Natural killer cell treated with Interleukin-12 subunit alpha and Interleukin-12 subunit beta and Interleukin-15 and Interleukin-18, amount 100 ng/mL, for 72 hours (primary cell): ENCODE results near the gene CREB5. TPM values are rescaled to one million over a fixed set of nuclear protein-coding genes. Genes with fewer than 3 reads are reported as not detected.

Experiments used
- ATAC-seq, 2 donors: fragments of 150-1000 bp; cut with Tn5 transposase in 1 of 2; sonication (Bioruptor Pico), chemical (Tn5 transposase) in 1 of 2; 2 replicates each; pipeline ENCODE4 v1.10.0; 2021
- DNase-seq: peaks from one replicate; pipeline ENCODE4 v3.0.0; 2022; ENCODE audit warnings: low spot score
- H3K27ac Mint-ChIP-seq, 2 donors: 1 replicate in 1 of 2; 2 replicates in 1 of 2; pipeline ENCODE4 v1.8.0; 2022; ENCODE audit warnings: mixed read lengths in 2 of 2, mild to moderate bottlenecking in 1 of 2, moderate library complexity in 1 of 2
- H3K27me3 Mint-ChIP-seq, 2 donors: 1 replicate in 1 of 2; 2 replicates in 1 of 2; pipeline ENCODE4 v1.8.0; 2022; ENCODE audit warnings: mixed read lengths in 2 of 2
- H3K36me3 Mint-ChIP-seq: one replicate; pipeline ENCODE4 v1.8.0; 2022; ENCODE audit warnings: mixed read lengths
- H3K4me1 Mint-ChIP-seq, 2 donors: 1 replicate in 1 of 2; 2 replicates in 1 of 2; pipeline ENCODE4 v1.8.0; 2022; ENCODE audit warnings: low read depth in 2 of 2, mixed read lengths in 2 of 2, mild to moderate bottlenecking in 1 of 2
- H3K4me3 Mint-ChIP-seq: one replicate; pipeline ENCODE4 v1.8.0; 2022; ENCODE audit warnings: mixed read lengths
- H3K9me3 Mint-ChIP-seq: 2 replicates; pipeline ENCODE4 v1.8.0; 2022; ENCODE audit warnings: mixed read lengths
- total RNA-seq, 2 donors: library from RNA; stranded (reverse); gene quantifications; one replicate each; pipeline ENCODE4 v1.2.3, GENCODE V29; 2022

Gene CREB5
- total RNA-seq, 2 donors from 2014 or later, result 0.62 TPM; not detected in 1

DNA sequence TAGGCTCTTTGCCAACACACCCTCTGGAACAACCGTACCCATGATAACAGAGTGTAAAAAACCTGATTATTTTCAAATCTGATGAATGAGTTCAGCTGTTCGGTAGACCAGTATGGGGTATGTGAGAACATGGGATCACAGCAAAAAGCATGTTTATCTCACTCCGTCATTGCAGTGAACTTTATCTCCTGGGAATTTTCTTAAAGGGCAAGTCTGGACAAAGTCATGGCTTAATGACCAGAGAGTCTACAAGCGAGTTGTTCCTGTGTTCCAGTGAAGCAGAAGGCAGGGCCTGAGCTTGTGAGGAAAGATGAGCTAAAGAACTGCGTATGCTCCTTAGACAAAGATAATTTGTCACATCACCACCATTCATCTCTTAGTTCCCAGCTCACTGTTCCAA lies 326.1 kb downstream of the CREB5 start:
- Mint-ChIP-seq H3K27ac (no peak overlapping the region), H3K9me3 (no peaks in the 10 kb centered on the region), H3K4me1 (no peaks in the 10 kb centered on the region), H3K36me3 (no peaks in the 10 kb centered on the region), H3K27me3 (peaks cover 10 to 16% of the 10 kb centered on the region in 2 donors), H3K4me3 (no peak overlapping the region)
- DNase-seq, result no peak
- no peak for ATAC-seq

DNA sequence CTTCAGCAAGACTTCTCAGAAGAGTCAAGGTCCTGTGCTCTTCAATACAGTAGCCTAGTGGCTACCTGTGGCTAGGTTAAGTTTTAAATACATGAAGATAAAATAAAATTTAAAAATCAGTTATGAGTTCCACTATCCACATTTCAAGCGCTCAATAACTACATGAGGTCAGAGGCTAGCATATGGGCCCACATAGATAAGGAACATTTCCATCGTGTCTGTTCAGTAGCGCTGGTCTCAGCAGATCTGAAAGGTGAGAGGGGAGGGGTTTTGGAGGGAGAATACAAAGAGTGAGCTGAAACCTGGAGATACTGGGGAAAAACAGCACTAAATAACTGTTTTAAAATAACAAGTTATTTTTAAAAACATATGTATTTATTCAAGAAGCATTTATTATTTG lies 326.8 kb downstream of the CREB5 start:
- Mint-ChIP-seq H3K36me3 (no peaks in the 10 kb centered on the region), H3K27ac (no peak overlapping the region), H3K4me3 (no peak overlapping the region), H3K4me1 (no peaks in the 10 kb centered on the region), H3K9me3 (no peaks in the 10 kb centered on the region), H3K27me3 (peaks cover 7 to 16% of the 10 kb centered on the region in 2 donors)
- ATAC-seq, result no peak
- no peak for DNase-seq

DNA sequence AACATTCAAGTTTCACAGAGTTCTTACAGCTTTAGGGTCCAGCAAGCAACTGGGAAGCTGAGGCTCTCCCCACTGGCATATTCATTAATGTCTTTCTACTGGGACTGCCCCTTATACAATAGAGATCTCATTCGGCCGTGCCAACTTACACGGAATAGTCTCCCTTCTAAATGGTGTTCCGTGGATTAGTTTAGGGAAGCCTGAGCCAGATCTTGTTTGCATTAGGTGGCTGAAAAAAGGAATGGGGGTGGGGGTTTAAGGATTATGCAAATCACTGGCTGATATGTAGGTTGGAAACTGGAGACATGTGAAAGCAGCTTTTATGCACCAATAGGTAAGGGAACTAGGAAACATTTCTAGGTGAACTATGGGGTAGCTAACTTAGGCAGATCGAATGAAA lies 327.5 kb downstream of the CREB5 start:
- Mint-ChIP-seq H3K27ac (no peak overlapping the region), H3K27me3 (peaks cover 7 to 16% of the 10 kb centered on the region in 2 donors), H3K4me3 (no peak overlapping the region), H3K4me1 (no peaks in the 10 kb centered on the region), H3K9me3 (no peaks in the 10 kb centered on the region), H3K36me3 (no peaks in the 10 kb centered on the region)
- no peak for DNase-seq
- ATAC-seq, result no peak

DNA sequence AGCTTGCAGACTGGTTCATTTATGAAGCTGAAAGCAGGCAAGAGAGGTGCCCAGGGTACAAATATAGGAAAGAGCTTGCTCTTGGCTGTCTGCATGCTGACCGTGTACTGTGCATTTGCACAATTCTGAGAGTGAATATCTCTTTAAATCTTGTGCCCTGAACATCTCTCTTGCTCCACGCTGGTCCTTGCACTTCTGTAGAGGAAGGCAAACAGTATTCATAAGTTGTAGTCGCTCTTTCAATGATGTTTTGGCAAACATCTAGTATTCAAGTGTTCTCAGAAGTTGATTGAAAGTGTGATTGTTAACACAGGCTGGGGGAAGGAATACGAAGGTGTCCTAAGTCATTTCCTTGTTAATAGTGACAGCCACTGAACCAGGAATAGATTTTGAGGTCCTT lies 332.6 kb downstream of the CREB5 start:
- no peaks in the 10 kb centered on the region for H3K9me3 Mint-ChIP-seq
- no peak overlapping the region for H3K4me3 Mint-ChIP-seq
- H3K27me3 Mint-ChIP-seq, result peaks cover 3 to 9% of the 10 kb centered on the region in 2 donors
- ATAC-seq (no peak), DNase-seq (no peak)
- no peak overlapping the region for H3K27ac Mint-ChIP-seq
- H3K4me1 Mint-ChIP-seq, result no peaks in the 10 kb centered on the region
- no peaks in the 10 kb centered on the region for H3K36me3 Mint-ChIP-seq

DNA sequence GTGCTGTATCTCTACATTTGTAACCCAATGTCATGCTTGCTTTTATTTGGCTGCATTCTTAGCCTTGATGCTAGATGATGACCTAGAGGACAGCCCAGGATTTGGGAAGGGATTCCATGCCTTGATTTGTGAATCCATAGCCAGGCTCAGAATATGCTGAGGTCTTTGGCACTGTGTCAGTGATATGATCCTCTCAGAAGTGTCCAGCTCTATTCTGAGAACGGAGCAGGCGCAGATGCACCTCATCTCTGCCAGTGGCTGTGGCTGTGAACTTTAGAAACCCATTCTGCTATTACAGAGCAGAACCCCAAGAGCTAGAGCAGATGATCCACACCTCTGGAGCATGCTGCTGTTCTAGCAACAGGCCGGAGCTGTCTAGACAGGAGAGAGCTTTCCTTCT lies 333.0 kb downstream of the CREB5 start:
- Mint-ChIP-seq H3K27me3 (peaks cover 3 to 5% of the 10 kb centered on the region in 2 donors), H3K4me1 (no peaks in the 10 kb centered on the region), H3K27ac (no peak overlapping the region), H3K9me3 (no peaks in the 10 kb centered on the region), H3K4me3 (no peak overlapping the region), H3K36me3 (no peaks in the 10 kb centered on the region)
- no peak for ATAC-seq
- no peak for DNase-seq

DNA sequence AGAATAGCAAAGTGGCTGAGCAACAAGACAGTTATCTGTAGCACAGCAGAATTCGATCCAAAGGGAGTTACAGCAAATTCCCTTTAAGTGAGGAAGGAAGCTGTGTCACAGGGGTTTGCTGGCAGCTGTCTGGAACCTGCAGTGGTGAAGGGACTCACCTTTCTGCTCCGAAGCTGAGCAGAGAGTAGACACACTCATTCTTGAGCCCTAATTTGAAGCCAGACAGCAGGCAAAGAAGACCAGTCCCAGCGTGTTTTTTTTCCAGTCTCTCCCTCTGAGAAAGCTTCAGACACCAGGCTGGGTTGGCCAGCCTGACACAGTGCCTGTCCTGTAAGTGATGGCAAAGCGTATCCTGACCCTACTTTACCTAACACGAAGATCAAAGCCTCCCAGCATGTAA lies 335.1 kb downstream of the CREB5 start:
- ATAC-seq (no peak), DNase-seq (no peak)
- Mint-ChIP-seq H3K4me3 (no peak overlapping the region), H3K9me3 (no peaks in the 10 kb centered on the region), H3K27ac (no peak overlapping the region), H3K27me3 (peaks cover 0 to 2% of the 10 kb centered on the region in 2 donors), H3K4me1 (no peaks in the 10 kb centered on the region), H3K36me3 (no peaks in the 10 kb centered on the region)

DNA sequence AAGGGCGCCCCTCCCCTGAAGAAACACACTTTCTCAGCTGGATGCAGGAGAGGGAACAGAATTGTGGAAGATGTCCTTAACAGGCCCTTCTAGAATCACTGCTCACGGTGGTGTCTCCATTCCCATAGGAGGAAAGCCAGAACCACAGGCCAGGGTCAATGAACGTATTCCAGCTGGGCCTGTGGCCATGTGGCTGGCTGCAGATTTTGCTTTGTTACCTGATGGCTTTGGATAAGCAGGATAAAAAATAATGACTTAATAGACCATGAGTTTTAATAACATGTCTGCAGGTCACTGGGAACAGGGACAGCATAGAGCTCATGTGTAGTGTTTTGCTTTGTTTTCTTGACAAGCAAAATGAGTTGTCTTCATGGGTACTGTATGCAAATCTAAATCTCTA lies 335.5 kb downstream of the CREB5 start:
- ATAC-seq, result no peak
- Mint-ChIP-seq H3K9me3 (no peaks in the 10 kb centered on the region), H3K4me1 (no peaks in the 10 kb centered on the region)

DNA sequence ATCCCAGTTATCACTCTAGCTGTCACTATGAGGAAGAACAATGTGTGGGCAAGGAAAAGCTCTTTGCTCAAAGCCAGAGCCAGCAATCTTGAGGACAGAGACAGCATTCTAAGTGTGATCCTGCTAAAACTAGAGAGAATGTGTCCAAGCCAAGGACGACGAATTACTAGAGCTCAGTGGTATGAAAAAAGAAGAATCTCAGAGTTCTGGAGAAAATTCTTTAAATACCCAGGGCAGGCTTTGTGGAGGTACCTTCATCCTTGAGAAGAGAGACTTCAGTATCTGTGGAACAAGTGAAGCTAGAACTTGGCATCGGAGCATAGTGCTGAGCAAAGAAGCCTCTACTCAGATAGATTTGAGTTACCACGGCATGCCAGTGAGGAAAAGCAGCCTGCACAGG lies 336.0 kb downstream of the CREB5 start:
- Mint-ChIP-seq H3K27ac (no peak overlapping the region), H3K9me3 (no peaks in the 10 kb centered on the region), H3K4me3 (no peak overlapping the region), H3K36me3 (no peaks in the 10 kb centered on the region), H3K4me1 (no peaks in the 10 kb centered on the region), H3K27me3 (peaks cover 0 to 2% of the 10 kb centered on the region in 2 donors)
- ATAC-seq, result no peak
- DNase-seq, result no peak

More for the DNA sequence above, 335.5 kb downstream of the CREB5 start:
- Mint-ChIP-seq H3K36me3 (no peaks in the 10 kb centered on the region), H3K27ac (no peak overlapping the region), H3K4me3 (no peak overlapping the region), H3K27me3 (peaks cover 0 to 2% of the 10 kb centered on the region in 2 donors)
- no peak for DNase-seq

DNA sequence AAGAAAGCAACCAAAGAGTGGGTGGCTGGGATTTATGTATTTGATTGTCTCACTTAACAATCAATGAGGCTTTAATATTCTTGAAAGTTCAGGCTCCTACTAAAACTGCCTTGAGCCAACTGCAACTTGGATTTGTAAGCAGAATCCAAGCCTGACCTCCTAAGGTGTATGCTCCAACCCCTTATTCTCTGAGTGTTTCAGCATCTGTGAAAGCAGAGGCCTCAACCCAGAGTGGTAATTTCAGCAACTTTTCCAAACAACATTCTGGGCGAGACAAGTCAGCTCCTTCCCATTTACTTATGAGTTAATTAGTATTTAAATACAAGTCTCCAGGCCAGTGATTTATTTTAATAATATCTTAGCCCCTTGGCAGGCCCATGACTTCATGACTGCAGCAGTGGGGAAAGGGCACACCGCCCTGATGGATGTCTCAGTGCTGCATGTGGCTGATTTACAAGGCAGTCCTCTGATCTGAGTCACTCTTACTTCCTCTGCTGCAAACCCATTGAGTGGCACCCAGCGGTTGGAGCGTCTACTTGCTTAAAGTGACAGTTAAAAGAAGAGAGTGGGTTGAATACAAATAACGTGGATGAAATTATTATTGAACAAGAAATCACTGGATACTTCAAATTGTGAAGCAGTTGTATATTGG lies 336.7 kb downstream of the CREB5 start:
- no peak overlapping the region for H3K4me3 Mint-ChIP-seq
- ATAC-seq (no peak), DNase-seq (no peak)
- H3K27ac Mint-ChIP-seq, result no peak overlapping the region
- H3K9me3 Mint-ChIP-seq, result no peaks in the 10 kb centered on the region
- no peaks in the 10 kb centered on the region for H3K4me1 Mint-ChIP-seq
- peaks cover 0 to 2% of the 10 kb centered on the region in 2 donors for H3K27me3 Mint-ChIP-seq
- no peaks in the 10 kb centered on the region for H3K36me3 Mint-ChIP-seq

DNA sequence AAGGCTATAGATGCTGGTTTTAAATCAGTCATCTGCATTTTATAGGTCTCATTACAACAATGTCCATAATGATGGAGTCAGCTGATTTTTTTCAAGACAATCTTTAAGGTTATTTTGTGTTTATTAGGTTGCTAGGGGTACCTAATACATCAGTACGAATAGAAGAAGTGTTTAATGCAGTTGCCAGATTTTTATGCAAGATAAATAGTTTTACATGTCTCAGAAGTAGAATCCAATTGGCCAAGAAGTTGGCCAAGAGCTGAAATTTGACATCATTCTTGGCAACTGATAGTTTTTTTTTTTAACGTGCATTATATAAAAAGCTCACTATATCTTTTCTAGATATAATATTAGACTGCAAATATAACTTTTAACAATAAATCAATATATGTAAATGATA lies 337.3 kb downstream of the CREB5 start:
- H3K36me3 Mint-ChIP-seq, result no peaks in the 10 kb centered on the region
- H3K27ac Mint-ChIP-seq, result no peak overlapping the region
- H3K9me3 Mint-ChIP-seq, result no peaks in the 10 kb centered on the region
- no peak for ATAC-seq
- H3K4me3 Mint-ChIP-seq, result no peak overlapping the region
- H3K27me3 Mint-ChIP-seq, result peaks cover 2 to 3% of the 10 kb centered on the region in 2 donors
- no peak for DNase-seq
- H3K4me1 Mint-ChIP-seq, result no peaks in the 10 kb centered on the region

DNA sequence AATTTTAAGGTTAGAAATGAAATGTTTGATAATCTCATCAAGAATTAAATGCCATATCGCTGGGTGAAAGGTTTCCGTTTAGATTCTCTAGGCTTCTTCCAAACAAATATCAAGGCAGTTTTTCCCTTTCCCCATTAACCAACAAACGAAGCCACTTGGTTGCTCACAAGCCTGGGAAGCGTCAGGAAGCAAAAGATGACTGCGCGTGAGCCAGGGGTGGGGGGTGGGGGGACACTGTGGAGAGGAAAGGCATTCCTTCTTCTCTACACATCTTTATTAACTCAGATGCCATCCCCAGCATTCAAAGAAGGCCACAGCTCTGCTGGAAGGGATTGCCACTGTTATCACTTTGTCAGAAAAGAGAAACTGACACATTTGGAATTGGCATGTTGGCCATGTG lies 338.7 kb downstream of the CREB5 start:
- peaks cover 7 to 11% of the 10 kb centered on the region in 2 donors for H3K27me3 Mint-ChIP-seq
- no peaks in the 10 kb centered on the region for H3K9me3 Mint-ChIP-seq
- H3K27ac Mint-ChIP-seq, result no peak overlapping the region
- ATAC-seq (no peak), DNase-seq (no peak)
- no peaks in the 10 kb centered on the region for H3K36me3 Mint-ChIP-seq
- no peaks in the 10 kb centered on the region for H3K4me1 Mint-ChIP-seq
- no peak overlapping the region for H3K4me3 Mint-ChIP-seq

DNA sequence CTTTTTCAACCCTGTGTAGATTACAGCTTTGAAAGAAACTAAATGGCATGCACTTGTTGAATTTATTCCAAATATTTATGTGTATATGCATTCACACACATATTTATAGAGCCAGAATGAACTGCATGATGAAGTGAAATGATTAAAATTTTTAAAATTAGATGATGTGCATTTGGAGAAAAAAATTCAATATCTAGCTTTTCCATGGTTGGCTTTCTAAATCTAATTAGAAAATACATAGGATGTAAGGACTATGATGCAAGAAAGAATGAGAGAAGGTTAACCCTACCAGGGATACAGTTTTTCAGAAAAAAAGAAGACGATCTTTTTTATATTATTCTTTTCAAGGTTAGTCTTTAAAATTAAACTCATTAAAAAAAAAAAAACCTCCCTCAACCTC lies 341.3 kb downstream of the CREB5 start:
- no peak overlapping the region for H3K4me3 Mint-ChIP-seq
- no peak overlapping the region for H3K27ac Mint-ChIP-seq
- ATAC-seq (no peak), DNase-seq (no peak)
- peaks cover 8 to 20% of the 10 kb centered on the region in 2 donors for H3K27me3 Mint-ChIP-seq
- no peaks in the 10 kb centered on the region for H3K36me3 Mint-ChIP-seq
- H3K4me1 Mint-ChIP-seq, result no peaks in the 10 kb centered on the region
- H3K9me3 Mint-ChIP-seq, result no peaks in the 10 kb centered on the region

DNA sequence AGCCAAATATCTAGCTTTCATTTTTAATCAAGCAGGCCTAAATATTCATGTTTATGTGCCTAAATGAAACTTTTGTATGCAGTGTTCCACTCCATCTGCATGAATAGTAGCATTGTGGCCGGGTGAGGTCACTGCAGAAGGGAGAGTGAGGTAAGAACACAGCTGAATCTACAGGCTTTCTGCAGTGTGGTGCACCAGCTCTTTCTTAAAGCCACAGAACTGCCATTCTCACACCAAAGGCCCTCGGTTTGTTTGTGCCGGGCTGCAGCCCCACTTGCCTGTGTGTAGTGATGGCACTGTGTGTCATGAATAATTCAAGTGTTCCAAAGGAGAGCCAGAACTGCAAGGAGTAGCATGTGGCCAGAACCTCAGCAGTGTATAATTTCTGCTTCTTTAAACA lies 341.7 kb downstream of the CREB5 start:
- Mint-ChIP-seq H3K4me3 (no peak overlapping the region), H3K36me3 (no peaks in the 10 kb centered on the region), H3K4me1 (no peaks in the 10 kb centered on the region), H3K27ac (no peak overlapping the region), H3K9me3 (no peaks in the 10 kb centered on the region), H3K27me3 (peaks cover 9 to 24% of the 10 kb centered on the region in 2 donors)
- ATAC-seq, result no peak
- DNase-seq, result no peak

DNA sequence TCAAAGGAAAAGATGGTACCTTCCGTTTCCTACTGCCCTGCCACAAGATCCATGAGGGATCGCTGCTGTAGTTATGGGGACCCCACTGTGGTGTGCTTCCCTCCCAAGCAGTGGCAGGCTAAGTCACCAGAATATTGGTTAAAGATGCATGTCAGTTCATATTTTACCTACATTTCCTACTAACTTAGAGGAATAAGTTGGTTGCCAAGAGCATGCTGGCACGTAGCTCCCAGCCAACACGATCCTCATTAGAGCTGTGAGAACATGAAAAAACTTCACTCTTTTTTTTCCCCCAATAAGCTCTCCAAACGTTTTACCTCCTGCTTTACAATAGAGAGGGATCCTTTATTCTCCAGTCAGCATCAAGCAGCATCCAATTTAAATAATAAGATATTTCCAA lies 342.1 kb downstream of the CREB5 start:
- Mint-ChIP-seq H3K9me3 (no peaks in the 10 kb centered on the region), H3K4me1 (no peaks in the 10 kb centered on the region), H3K27ac (no peak overlapping the region), H3K4me3 (no peak overlapping the region), H3K36me3 (no peaks in the 10 kb centered on the region), H3K27me3 (peaks cover 9 to 28% of the 10 kb centered on the region in 2 donors)
- DNase-seq, result no peak
- no peak for ATAC-seq

DNA sequence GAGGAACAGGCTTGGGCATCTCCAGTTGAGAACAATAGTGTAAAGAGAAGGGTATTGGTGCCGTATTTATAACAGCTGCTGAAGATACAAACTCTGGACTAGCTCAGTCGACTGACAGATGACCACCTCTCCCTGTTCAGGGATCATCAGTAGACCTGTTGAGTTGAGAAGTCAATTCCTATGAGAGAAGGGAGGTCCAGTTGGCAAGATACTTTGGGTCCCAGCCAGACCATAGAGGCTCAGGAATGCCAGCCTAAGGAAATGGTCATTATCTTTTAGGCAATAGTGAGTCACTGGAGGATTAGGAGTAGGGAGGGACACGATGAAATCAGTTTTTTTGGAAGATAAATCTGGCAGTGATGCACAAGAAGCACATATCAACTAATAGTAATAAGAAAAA lies 342.9 kb downstream of the CREB5 start:
- no peak for DNase-seq
- no peaks in the 10 kb centered on the region for H3K9me3 Mint-ChIP-seq
- no peak for ATAC-seq
- no peaks in the 10 kb centered on the region for H3K4me1 Mint-ChIP-seq
- no peaks in the 10 kb centered on the region for H3K36me3 Mint-ChIP-seq
- peaks cover 9 to 29% of the 10 kb centered on the region in 2 donors for H3K27me3 Mint-ChIP-seq
- H3K27ac Mint-ChIP-seq, result no peak overlapping the region
- no peak overlapping the region for H3K4me3 Mint-ChIP-seq
